Adrenal gland (tissue), 5 donors: Measurements from ENCODE around the gene LRRC61.
A peak's percentile ranks its signal among the peaks of the same experiment; 100 is the strongest.

Experiments used
- POLR2A ChIP-seq, 2 donors: fragments of 450-650 bp; IDR thresholded peaks; one replicate each; pipeline ENCODE4 v1.6.1; 2017; ENCODE audit warnings: antibody characterized with exemption in 2 of 2, mild to moderate bottlenecking in 2 of 2, moderate library complexity in 1 of 2
- TF ChIP-seq, protein P1 (sequence below), 6 experiments: fragments of 450-650 bp in 4 of 6; fragments of 200-600 bp in 2 of 6; sonication (generic) in 1 of 6; IDR thresholded peaks; 1 replicate in 5 of 6; 2 replicates in 1 of 6; pipeline versions ENCODE4 v1.5.1 to v1.8.0; 2016 to 2021; ENCODE audit warnings: antibody characterized with exemption in 6 of 6, mild to moderate bottlenecking in 2 of 6, moderate library complexity in 1 of 6
- donor health status: DM: no; HTN: no; CAD: no.

DNA sequence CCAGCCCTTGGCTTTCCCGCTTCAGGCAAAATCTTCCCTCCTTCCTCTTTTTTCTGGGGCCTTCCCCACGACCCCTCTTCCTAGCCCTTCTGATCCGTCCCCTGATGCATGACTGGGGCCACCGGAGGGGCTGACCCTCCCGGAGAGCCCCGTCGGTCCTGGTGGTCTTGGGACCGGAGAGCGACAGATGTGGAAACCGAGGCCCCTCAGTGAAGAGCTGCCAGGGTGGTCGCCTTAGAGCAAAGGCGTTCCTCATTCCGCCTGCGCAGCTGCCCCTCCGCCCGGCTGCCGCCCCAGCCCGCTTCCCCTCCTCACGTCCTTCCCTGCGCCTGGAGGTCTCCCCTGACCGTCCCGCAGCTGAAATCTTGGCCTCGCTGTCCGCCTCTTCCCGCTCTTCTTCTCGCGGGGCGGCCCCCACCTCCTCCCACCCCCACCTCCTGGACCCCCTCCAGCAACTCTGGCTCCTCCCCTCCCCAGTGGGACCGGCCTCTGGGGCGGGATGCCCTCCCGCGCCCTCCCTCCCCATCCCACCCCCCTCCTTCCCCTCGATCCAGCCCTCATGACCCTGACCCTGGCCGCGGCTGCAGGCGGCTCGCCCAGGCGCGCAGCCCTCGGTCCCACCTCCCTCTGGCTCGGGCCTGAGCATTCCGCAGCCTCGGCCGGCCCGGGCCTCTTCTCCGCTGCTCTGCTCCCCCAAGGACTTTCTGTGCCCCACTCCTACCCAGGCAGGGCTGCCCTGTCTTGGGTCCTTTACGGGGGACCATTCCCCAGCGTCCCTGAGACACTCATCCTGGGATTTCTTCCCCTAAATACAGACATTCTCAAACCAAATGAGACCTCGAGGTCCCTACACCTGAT is 18.3 kb downstream of the LRRC61 start, which contains the start of gene RARRES2:
- TF ChIP-seq, protein P1, sequence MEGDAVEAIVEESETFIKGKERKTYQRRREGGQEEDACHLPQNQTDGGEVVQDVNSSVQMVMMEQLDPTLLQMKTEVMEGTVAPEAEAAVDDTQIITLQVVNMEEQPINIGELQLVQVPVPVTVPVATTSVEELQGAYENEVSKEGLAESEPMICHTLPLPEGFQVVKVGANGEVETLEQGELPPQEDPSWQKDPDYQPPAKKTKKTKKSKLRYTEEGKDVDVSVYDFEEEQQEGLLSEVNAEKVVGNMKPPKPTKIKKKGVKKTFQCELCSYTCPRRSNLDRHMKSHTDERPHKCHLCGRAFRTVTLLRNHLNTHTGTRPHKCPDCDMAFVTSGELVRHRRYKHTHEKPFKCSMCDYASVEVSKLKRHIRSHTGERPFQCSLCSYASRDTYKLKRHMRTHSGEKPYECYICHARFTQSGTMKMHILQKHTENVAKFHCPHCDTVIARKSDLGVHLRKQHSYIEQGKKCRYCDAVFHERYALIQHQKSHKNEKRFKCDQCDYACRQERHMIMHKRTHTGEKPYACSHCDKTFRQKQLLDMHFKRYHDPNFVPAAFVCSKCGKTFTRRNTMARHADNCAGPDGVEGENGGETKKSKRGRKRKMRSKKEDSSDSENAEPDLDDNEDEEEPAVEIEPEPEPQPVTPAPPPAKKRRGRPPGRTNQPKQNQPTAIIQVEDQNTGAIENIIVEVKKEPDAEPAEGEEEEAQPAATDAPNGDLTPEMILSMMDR (IDR thresholded peaks at IDR 0.05): no peak
- peak in 1 of 2 donors; percentile 81 for TF ChIP-seq POLR2A (IDR thresholded peaks at IDR 0.05)
